Uterus (tissue), 2 donors: ENCODE results near the gene ZNF260.

Experiments
- POLR2A ChIP-seq, 2 donors: fragments of 450-650 bp; IDR thresholded peaks; one replicate each; pipeline ENCODE4 v1.6.1; 2016; ENCODE audit warnings: antibody characterized with exemption in 2 of 2, mild to moderate bottlenecking in 1 of 2, moderate library complexity in 1 of 2
- TF ChIP-seq, protein P1 (sequence below), 4 experiments: fragments of 200-600 bp in 2 of 4; fragments of 450-650 bp in 2 of 4; sonication (generic) in 2 of 4; IDR thresholded peaks; one replicate each; pipeline ENCODE4 v1.5.1; 2016 to 2019; ENCODE audit warnings: antibody characterized with exemption in 4 of 4, mild to moderate bottlenecking in 2 of 4, moderate library complexity in 1 of 4

GRCh38 chr19:36526581-36526980 lies 1.5 kb downstream of the ZNF260 start:
- TF ChIP-seq, protein P1, sequence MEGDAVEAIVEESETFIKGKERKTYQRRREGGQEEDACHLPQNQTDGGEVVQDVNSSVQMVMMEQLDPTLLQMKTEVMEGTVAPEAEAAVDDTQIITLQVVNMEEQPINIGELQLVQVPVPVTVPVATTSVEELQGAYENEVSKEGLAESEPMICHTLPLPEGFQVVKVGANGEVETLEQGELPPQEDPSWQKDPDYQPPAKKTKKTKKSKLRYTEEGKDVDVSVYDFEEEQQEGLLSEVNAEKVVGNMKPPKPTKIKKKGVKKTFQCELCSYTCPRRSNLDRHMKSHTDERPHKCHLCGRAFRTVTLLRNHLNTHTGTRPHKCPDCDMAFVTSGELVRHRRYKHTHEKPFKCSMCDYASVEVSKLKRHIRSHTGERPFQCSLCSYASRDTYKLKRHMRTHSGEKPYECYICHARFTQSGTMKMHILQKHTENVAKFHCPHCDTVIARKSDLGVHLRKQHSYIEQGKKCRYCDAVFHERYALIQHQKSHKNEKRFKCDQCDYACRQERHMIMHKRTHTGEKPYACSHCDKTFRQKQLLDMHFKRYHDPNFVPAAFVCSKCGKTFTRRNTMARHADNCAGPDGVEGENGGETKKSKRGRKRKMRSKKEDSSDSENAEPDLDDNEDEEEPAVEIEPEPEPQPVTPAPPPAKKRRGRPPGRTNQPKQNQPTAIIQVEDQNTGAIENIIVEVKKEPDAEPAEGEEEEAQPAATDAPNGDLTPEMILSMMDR (IDR thresholded peaks at IDR 0.05): no peak
- TF ChIP-seq POLR2A (IDR thresholded peaks at IDR 0.05): no peak
